Measurements from ENCODE around the gene SPINK8.

GRCh38 chr3:48275287-48276027, 58.0 kb downstream of the SPINK8 start:
- no peak for TF ChIP-seq POLR2A (IDR thresholded peaks at IDR 0.05)
- TF ChIP-seq CTCF (IDR thresholded peaks at IDR 0.05), result no peak
